Measurements from ENCODE around the gene APOL5.

Gene APOL5

GRCh38 chr22:35721960-35722359, 4.3 kb downstream of the APOL5 start:
- Mint-ChIP-seq H3K9me3 (peaks cover 6% of the 10 kb centered on the region), H3K4me3 (no peak overlapping the region), H3K27me3 (ENCODE audit: low read depth) (no peaks in the 10 kb centered on the region), H3K4me1 (peaks cover 23% of the 10 kb centered on the region), H3K27ac (no peak overlapping the region), H3K36me3 (ENCODE audit: low read depth) (no peaks in the 10 kb centered on the region)
- no peak for TF ChIP-seq CTCF (IDR thresholded peaks at IDR 0.05; ENCODE audit: unreplicated experiment in 3 of 3)

- Mint-ChIP-seq H3K36me3 (ENCODE audit: low read depth) (no peaks in the 10 kb centered on the region), H3K27ac (peak overlapping the region in 2 of 3 experiments; percentile 19 to 30), H3K4me1 (peaks cover 46% of the 10 kb centered on the region), H3K4me3 (no peak overlapping the region), H3K9me3 (peaks cover 2% of the 10 kb centered on the region), H3K27me3 (ENCODE audit: low read depth) (no peaks in the 10 kb centered on the region)
- TF ChIP-seq CTCF (IDR thresholded peaks at IDR 0.05; ENCODE audit: unreplicated experiment in 3 of 3) = no peak
These were observed 7.8 kb downstream of the APOL5 start for GRCh38 chr22:35725521-35725920.

GRCh38 chr22:35726398-35726797, 8.7 kb downstream of the APOL5 start:
- peak overlapping the region; percentile 48 to 67 (median 63) for H3K27ac Mint-ChIP-seq
- peaks cover 53% of the 10 kb centered on the region for H3K4me1 Mint-ChIP-seq
- H3K27me3 Mint-ChIP-seq (ENCODE audit: low read depth) = peaks cover 3% of the 10 kb centered on the region
- no peak for TF ChIP-seq CTCF (IDR thresholded peaks at IDR 0.05; ENCODE audit: unreplicated experiment in 3 of 3)
- H3K36me3 Mint-ChIP-seq (ENCODE audit: low read depth) = no peaks in the 10 kb centered on the region
- peaks cover 2% of the 10 kb centered on the region for H3K9me3 Mint-ChIP-seq
- H3K4me3 Mint-ChIP-seq = peak overlapping the region in 2 of 3 experiments; percentile 62 to 80

GRCh38 chr22:35726933-35727332, 9.3 kb downstream of the APOL5 start:
- Mint-ChIP-seq H3K27me3 (ENCODE audit: low read depth) (peaks cover 3% of the 10 kb centered on the region), H3K9me3 (no peaks in the 10 kb centered on the region), H3K27ac (peak overlapping the region in 2 of 3 experiments; percentile 63 to 67), H3K4me3 (peak overlapping the region in 2 of 3 experiments; percentile 62 to 80), H3K36me3 (ENCODE audit: low read depth) (no peaks in the 10 kb centered on the region), H3K4me1 (peaks cover 54% of the 10 kb centered on the region)
- TF ChIP-seq CTCF (IDR thresholded peaks at IDR 0.05; ENCODE audit: unreplicated experiment in 3 of 3) = no peak

- Mint-ChIP-seq H3K27me3 (ENCODE audit: low read depth) (peaks cover 4% of the 10 kb centered on the region), H3K4me1 (peaks cover 57% of the 10 kb centered on the region), H3K27ac (peak overlapping the region in 2 of 3 experiments; percentile 19 to 67), H3K9me3 (no peaks in the 10 kb centered on the region), H3K4me3 (peak overlapping the region in 2 of 3 experiments; percentile 43 to 80), H3K36me3 (ENCODE audit: low read depth) (no peaks in the 10 kb centered on the region)
- no peak for TF ChIP-seq CTCF (IDR thresholded peaks at IDR 0.05; ENCODE audit: unreplicated experiment in 3 of 3)
These were observed 9.8 kb downstream of the APOL5 start for GRCh38 chr22:35727436-35727835.

GRCh38 chr22:35728639-35729308, 11.1 kb downstream of the APOL5 start:
- H3K36me3 Mint-ChIP-seq (ENCODE audit: low read depth) = no peaks in the 10 kb centered on the region
- peak overlapping the region in 1 of 3 experiments; percentile 1 for H3K27ac Mint-ChIP-seq
- H3K9me3 Mint-ChIP-seq = no peaks in the 10 kb centered on the region

More at GRCh38 chr22:35728639-35729308, 11.1 kb downstream of the APOL5 start:
- Mint-ChIP-seq H3K4me1 (peaks cover 61% of the 10 kb centered on the region), H3K4me3 (peak overlapping the region in 1 of 3 experiments; percentile 30), H3K27me3 (ENCODE audit: low read depth) (peaks cover 6% of the 10 kb centered on the region)
- TF ChIP-seq CTCF (IDR thresholded peaks at IDR 0.05; ENCODE audit: unreplicated experiment in 3 of 3) = no peak
